Peyer's patch (tissue), 4 donors: ENCODE measurements around the gene SULT2B1.

Experiments used
- CTCF ChIP-seq, 6 experiments: fragments of 450-650 bp in 4 of 6; fragments of 200-600 bp in 2 of 6; sonication (generic) in 1 of 6; IDR thresholded peaks; one replicate each; pipeline ENCODE4 v1.5.1; 2017 to 2019; ENCODE audit warnings: antibody characterized with exemption in 6 of 6, mild to moderate bottlenecking in 3 of 6, moderate library complexity in 1 of 6
- POLR2A ChIP-seq, 2 donors: fragments of 450-650 bp; IDR thresholded peaks; one replicate each; pipeline ENCODE4 v1.5.1; 2017; ENCODE audit warnings: antibody characterized with exemption in 2 of 2, mild to moderate bottlenecking in 2 of 2, moderate library complexity in 2 of 2

GRCh38 chr19:48553676-48554384, 1.9 kb downstream of the SULT2B1 start:
- TF ChIP-seq POLR2A (IDR thresholded peaks at IDR 0.05): no peak
- TF ChIP-seq CTCF (IDR thresholded peaks at IDR 0.05): no peak
